ENCODE results near the gene ZDHHC17.

- TF ChIP-seq YY1 (IDR thresholded peaks at IDR 0.05; ENCODE audit: extremely low read depth, insufficient replicate concordance, low read depth, low read length) (no peak), POLR2AphosphoS5 (IDR thresholded peaks at IDR 0.05; ENCODE audit: low read depth, low read length) (no peak), ZNF274 (IDR thresholded peaks at IDR 0.05; ENCODE audit: low read depth, low read length) (no peak), CTCF (IDR thresholded peaks at IDR 0.05 in 2 of 3, conservative IDR thresholded peaks at IDR 0.05 in 1 of 3; ENCODE audit: borderline replicate concordance in 1 of 3, insufficient read depth in 1 of 3, low read depth in 2 of 3, low read length in 2 of 3) (no peak), ATF3 (IDR thresholded peaks at IDR 0.05) (no peak), EZH2 (IDR thresholded peaks at IDR 0.05) (no peak), SIN3A (IDR thresholded peaks at IDR 0.05; ENCODE audit: low read depth) (no peak), MAX (IDR thresholded peaks at IDR 0.05) (no peak), POLR2A (IDR thresholded peaks at IDR 0.05; ENCODE audit: borderline replicate concordance, extremely low read depth, insufficient read depth, insufficient read length) (no peak), JUND (IDR thresholded peaks at IDR 0.05) (no peak)
These were observed 23.1 kb downstream of the ZDHHC17 start for GRCh38 chr12:76786986-76787385.

Data from HCT116 (cell line).